TTC549 (cell line): ENCODE results near the gene LCE6A.

Experiments used
- FAIRE-seq: peaks from 2 replicates; lab custom pipeline; 2012; peaks lifted over from hg19 to GRCh38; lab: Jason Lieb, UNC

The LCE6A gene

GRCh38 chr1:152876827-152877226 is 34.2 kb downstream of the LCE6A start:
- no peak for FAIRE-seq

GRCh38 chr1:152878042-152878441 is 35.4 kb downstream of the LCE6A start, which contains the start of gene SMCP:
Gene SMCP (plus strand): TSS chr1:152878322. CDS start chr1:152884423, 6,101 bp downstream.
- FAIRE-seq, result no peak

- no peak for FAIRE-seq
These were observed 37.0 kb downstream of the LCE6A start for GRCh38 chr1:152879559-152880198.

- FAIRE-seq, result no peak
These were observed 37.7 kb downstream of the LCE6A start for GRCh38 chr1:152880316-152880715.

- FAIRE-seq, result no peak
These were observed 38.3 kb downstream of the LCE6A start for GRCh38 chr1:152880907-152881306.

- FAIRE-seq, result no peak
These were observed 41.4 kb downstream of the LCE6A start for GRCh38 chr1:152884085-152884484.

- FAIRE-seq, result no peak
These were observed 41.9 kb downstream of the LCE6A start for GRCh38 chr1:152884506-152884905.

GRCh38 chr1:152884966-152885624 is 42.4 kb downstream of the LCE6A start:
- FAIRE-seq, result no peak

- no peak for FAIRE-seq
These were observed 43.4 kb downstream of the LCE6A start for GRCh38 chr1:152886085-152886484.

GRCh38 chr1:152886758-152887409 is 44.2 kb downstream of the LCE6A start:
- no peak for FAIRE-seq

GRCh38 chr1:152888126-152888525 is 45.5 kb downstream of the LCE6A start:
- no peak for FAIRE-seq
